DLD1 (cell line): ENCODE results near the gene TFAP2E.

Experiments used
- in situ Hi-C: cut with HindIII; loops from 2 replicates; pipeline ENCODE4 v1.10.0; 2017; ENCODE audit warnings: low sequenced_read_pairs

Gene TFAP2E

DNA sequence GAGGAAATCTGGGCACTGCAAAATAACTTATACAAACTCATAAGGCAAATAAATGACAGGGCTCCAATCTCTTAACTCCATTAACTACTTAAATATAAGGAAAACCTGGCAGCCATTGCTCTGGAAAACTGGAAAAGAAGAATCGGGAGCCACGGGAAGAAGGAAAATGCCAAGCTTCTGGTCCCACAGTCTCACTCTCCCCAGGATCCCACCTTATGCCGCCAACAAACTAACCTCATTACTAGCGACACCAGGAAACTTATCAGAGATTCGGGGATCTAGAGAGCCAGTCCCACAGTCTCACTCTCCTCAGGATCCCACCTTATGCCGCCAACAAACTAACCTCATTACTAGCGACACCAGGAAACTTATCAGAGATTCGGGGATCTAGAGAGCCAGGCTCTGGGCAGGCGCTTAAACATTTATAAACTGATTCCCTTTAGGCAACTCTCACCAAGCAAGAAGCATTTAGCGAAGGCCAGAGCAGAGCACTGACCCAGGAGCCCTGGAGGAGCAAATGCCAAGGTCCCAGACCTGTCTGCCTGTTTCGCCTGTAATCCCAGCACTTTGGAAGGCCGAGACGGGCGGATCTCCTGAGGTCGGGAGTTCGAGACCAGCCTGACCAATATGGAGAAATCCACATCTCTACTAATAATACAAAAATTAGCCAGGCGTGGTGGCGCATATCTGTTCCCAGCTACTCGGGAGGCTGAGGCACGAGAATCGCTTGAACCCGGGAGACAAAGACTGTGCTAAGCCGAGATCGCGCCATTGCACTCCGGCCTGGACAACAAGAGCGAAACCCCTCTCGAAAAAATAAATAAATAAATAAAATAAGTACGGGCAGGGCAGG, 67.5 kb downstream of the TFAP2E start:
- in situ Hi-C loops: loop anchor here (5.0 kb wide), 1 partner anchor 87 kb away; no protein-coding TSS in a partner anchor

- in situ Hi-C loops: loop anchor here (5.0 kb wide), 1 partner anchor 86 kb away; no protein-coding TSS in a partner anchor
Observed at GRCh38 chr1:35641233-35641866, 68.2 kb downstream of the TFAP2E start, which contains the start of gene PSMB2. Gene PSMB2, minus strand, starts transcription at chr1:35641526. Its CDS starts 94 bp downstream, at chr1:35641432.

GRCh38 chr1:35642471-35642955, 69.4 kb downstream of the TFAP2E start:
- in situ Hi-C loops: loop anchor here (5.0 kb wide), 1 partner anchor 85 kb away; no protein-coding TSS in a partner anchor

DNA sequence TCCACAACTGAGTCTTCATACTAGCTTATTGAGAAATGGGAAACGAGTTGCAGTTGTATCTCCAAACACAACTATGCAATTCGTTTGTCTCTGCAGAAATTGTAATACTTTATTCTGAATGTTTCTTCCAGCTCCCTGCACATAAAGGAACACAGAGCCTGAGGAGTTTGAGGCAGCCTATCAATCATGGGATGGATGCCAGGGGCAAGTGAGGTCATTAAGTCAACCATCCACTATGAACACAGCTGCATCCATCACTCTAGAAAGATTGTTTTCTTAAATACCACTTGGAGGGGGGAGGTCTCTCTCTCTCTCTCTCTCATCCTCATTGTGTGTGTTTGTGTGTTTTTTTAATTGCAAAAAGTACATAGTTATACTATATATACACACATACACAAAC, 71.1 kb downstream of the TFAP2E start:
- in situ Hi-C loops: loop anchor here (5.0 kb wide), 1 partner anchor 83 kb away; no protein-coding TSS in a partner anchor
